Transverse colon (tissue), 3 donors: Measurements from ENCODE around the gene DHRS9.

ENCODE experiments used
- CTCF ChIP-seq, 5 experiments: fragments of 200-600 bp in 3 of 5; fragments of 450-650 bp in 2 of 5; sonication (generic) in 3 of 5; IDR thresholded peaks; 1 replicate in 2 of 5; 2 replicates in 3 of 5; pipeline ENCODE4 v1.5.1; 2016 to 2017; ENCODE audit warnings: antibody characterized with exemption in 5 of 5, inconsistent platforms in 3 of 5, mild to moderate bottlenecking in 2 of 5, moderate library complexity in 1 of 5
- EP300 ChIP-seq: sonication (generic); formaldehyde crosslinking; IDR thresholded peaks from one replicate; pipeline ENCODE4 v1.6.1; 2017; ENCODE audit warnings: antibody characterized with exemption, low read depth
- POLR2A ChIP-seq: fragments of 450-650 bp; IDR thresholded peaks from one replicate; pipeline ENCODE4 v1.6.1; 2016; ENCODE audit warnings: antibody characterized with exemption, mild to moderate bottlenecking, moderate library complexity

- TF ChIP-seq POLR2A = peak; percentile 73
- no peak for TF ChIP-seq CTCF (IDR thresholded peaks at IDR 0.05)
- no peak for TF ChIP-seq EP300
Measured at GRCh38 chr2:169066897-169067296, 2.5 kb upstream of the DHRS9 start.
